H9 (cell line): ENCODE data around the gene TSPOAP1. TPM values are rescaled to one million over a fixed set of nuclear protein-coding genes. Genes with fewer than 3 reads are reported as not detected.

Experiments used
- DNase-seq: peaks from one replicate; pipeline ENCODE4 v3.0.0-alpha.2; 2017
- H2AFZ ChIP-seq: one replicate; pipeline ENCODE4 v1.6.1; 2013; ENCODE audit warnings: mild to moderate bottlenecking, low read length, control low read depth, moderate library complexity
- H2AK5ac ChIP-seq: 2 replicates; pipeline ENCODE4 v1.6.1; 2013; ENCODE audit warnings: low read length, control low read depth, mixed read lengths; ENCODE audit not compliant: insufficient read length
- H2BK120ac ChIP-seq: one replicate; pipeline ENCODE4 v1.6.1; 2013; ENCODE audit warnings: low read depth, mild to moderate bottlenecking, low read length, control low read depth, inconsistent platforms; ENCODE audit not compliant: poor library complexity, severe bottlenecking
- H2BK12ac ChIP-seq: 2 replicates; pipeline ENCODE4 v1.6.1; 2013; ENCODE audit warnings: low read length, control low read depth, mixed read lengths, low read depth; ENCODE audit not compliant: insufficient read length
- H2BK15ac ChIP-seq: 2 replicates; pipeline ENCODE4 v1.6.1; 2013; ENCODE audit warnings: low read depth, low read length, control low read depth
- H2BK20ac ChIP-seq: one replicate; pipeline ENCODE4 v1.6.1; 2013; ENCODE audit warnings: low read depth, mild to moderate bottlenecking, low read length, control low read depth, inconsistent platforms; ENCODE audit not compliant: poor library complexity, severe bottlenecking
- H2BK5ac ChIP-seq: 2 replicates; pipeline ENCODE4 v1.6.1; 2013; ENCODE audit warnings: low read length, control low read depth, mixed read lengths; ENCODE audit not compliant: insufficient read length
- H3K14ac ChIP-seq: 2 replicates; pipeline ENCODE4 v1.6.1; 2013; ENCODE audit warnings: low read length, control low read depth; ENCODE audit not compliant: insufficient read depth
- H3K18ac ChIP-seq: 2 replicates; pipeline ENCODE4 v1.6.1; 2013; ENCODE audit warnings: low read depth, mild to moderate bottlenecking, mixed read lengths, low read length, control low read depth; ENCODE audit not compliant: insufficient read length
- H3K23ac ChIP-seq: 2 replicates; pipeline ENCODE4 v1.6.1; 2013; ENCODE audit warnings: low read length, control low read depth, mixed read lengths, low read depth; ENCODE audit not compliant: insufficient read length
- H3K23me2 ChIP-seq: 2 replicates; pipeline ENCODE4 v1.6.1; 2013; ENCODE audit warnings: low read depth, mild to moderate bottlenecking, mixed read lengths, low read length, control low read depth; ENCODE audit not compliant: insufficient read length, poor library complexity, severe bottlenecking
- H3K27ac ChIP-seq: 2 replicates; pipeline ENCODE4 v1.5.1; 2013; ENCODE audit warnings: low read length, control low read depth, mixed read lengths, low read depth; ENCODE audit not compliant: insufficient read length
- H3K27me3 ChIP-seq: 2 replicates; pipeline ENCODE4 v1.6.1; 2013; ENCODE audit warnings: low read length, control low read depth, inconsistent platforms; ENCODE audit not compliant: insufficient read depth
- H3K4ac ChIP-seq: 2 replicates; pipeline ENCODE4 v1.6.1; 2013; ENCODE audit warnings: low read depth, mild to moderate bottlenecking, control low read depth, inconsistent platforms, low read length, moderate library complexity
- H3K4me1 ChIP-seq: 2 replicates; pipeline ENCODE4 v1.6.1; 2013; ENCODE audit warnings: low read length, control low read depth, inconsistent platforms; ENCODE audit not compliant: insufficient read depth
- H3K4me2 ChIP-seq: 2 replicates; pipeline ENCODE4 v1.6.1; 2013; ENCODE audit warnings: low read length, control low read depth, mixed read lengths; ENCODE audit not compliant: insufficient read length, insufficient read depth
- H3K56ac ChIP-seq: 2 replicates; pipeline ENCODE4 v1.6.1; 2013; ENCODE audit warnings: low read depth, mild to moderate bottlenecking, mixed read lengths, low read length, control low read depth; ENCODE audit not compliant: insufficient read length
- H3K79me1 ChIP-seq: 2 replicates; pipeline ENCODE4 v1.6.1; 2013; ENCODE audit warnings: low read depth, mild to moderate bottlenecking, moderate library complexity, low read length, control low read depth, inconsistent platforms; ENCODE audit not compliant: insufficient read depth, poor library complexity, severe bottlenecking
- H3K79me2 ChIP-seq: 2 replicates; pipeline ENCODE4 v1.6.1; 2013; ENCODE audit warnings: low read length, control low read depth, inconsistent platforms; ENCODE audit not compliant: insufficient read depth
- H3K9ac ChIP-seq: 2 replicates; pipeline ENCODE4 v1.6.1; 2013; ENCODE audit warnings: low read length, control low read depth, mixed read lengths; ENCODE audit not compliant: insufficient read length; ENCODE audit errors: extremely low read depth
- H3K9me3 ChIP-seq: one replicate; pipeline ENCODE4 v1.6.1; 2013; ENCODE audit warnings: low read depth, low read length, inconsistent platforms; ENCODE audit not compliant: control insufficient read depth
- H3T11ph ChIP-seq: one replicate; pipeline ENCODE4 v1.6.1; 2013; ENCODE audit warnings: mild to moderate bottlenecking, low read length, control low read depth, inconsistent platforms
- H4K20me1 ChIP-seq: one replicate; pipeline ENCODE4 v1.6.1; 2013; ENCODE audit not compliant: control insufficient read depth, insufficient read length, insufficient read depth
- H4K5ac ChIP-seq: 2 replicates; pipeline ENCODE4 v1.6.1; 2013; ENCODE audit warnings: low read depth, mild to moderate bottlenecking, mixed read lengths, low read length, control low read depth; ENCODE audit not compliant: insufficient read length
- H4K8ac ChIP-seq: replicated peaks from 2 replicates; pipeline ENCODE4 v1.6.1; 2013; ENCODE audit warnings: low read length, control low read depth, mixed read lengths, low read depth; ENCODE audit not compliant: insufficient read length
- H4K91ac ChIP-seq: 2 replicates; pipeline ENCODE4 v1.6.1; 2013; ENCODE audit warnings: low read depth, mild to moderate bottlenecking, moderate library complexity, mixed read lengths, low read length, control low read depth; ENCODE audit not compliant: insufficient read length
- H3K27ac Mint-ChIP-seq, 3 experiments: 2 replicates in 2 of 3; 3 replicates in 1 of 3; pipeline ENCODE4 v1.8.0; 2020 to 2021; ENCODE audit warnings: mixed read lengths in 3 of 3, mild to moderate bottlenecking in 1 of 3, moderate library complexity in 1 of 3
- H3K27me3 Mint-ChIP-seq: 2 replicates; pipeline ENCODE4 v1.8.0; 2021; ENCODE audit warnings: low read depth, mild to moderate bottlenecking, moderate library complexity, mixed read lengths
- H3K36me3 Mint-ChIP-seq, 3 experiments: 2 replicates in 2 of 3; 3 replicates in 1 of 3; pipeline ENCODE4 v1.8.0; 2020 to 2021; ENCODE audit warnings: low read depth in 3 of 3, mixed read lengths in 3 of 3; ENCODE audit not compliant: insufficient read depth in 1 of 3
- H3K4me1 Mint-ChIP-seq, 2 experiments: 2 replicates each; pipeline ENCODE4 v1.8.0; 2020; ENCODE audit warnings: mixed read lengths in 2 of 2
- H3K4me3 Mint-ChIP-seq, 2 experiments: 2 replicates in 1 of 2; 3 replicates in 1 of 2; pipeline ENCODE4 v1.8.0; 2020 to 2021; ENCODE audit warnings: mild to moderate bottlenecking in 2 of 2, mixed read lengths in 2 of 2, moderate library complexity in 1 of 2
- H3K9me3 Mint-ChIP-seq, 2 experiments: 2 replicates in 1 of 2; 3 replicates in 1 of 2; pipeline ENCODE4 v1.8.0; 2020; ENCODE audit warnings: mild to moderate bottlenecking in 2 of 2, mixed read lengths in 2 of 2, moderate library complexity in 1 of 2
- WGBS: extraction: QIAGEN DNeasy Blood & Tissue Kit; methylation state at CpG from one replicate; pipeline ENCODE4 v1.1.7; 2013; ENCODE audit warnings: missing lambda C conversion rate, low lambda C conversion rate, mixed read lengths; ENCODE audit not compliant: insufficient read length; ENCODE audit errors: extremely low coverage; 5-methylcytosine and 5-hydroxymethylcytosine counted together
- total RNA-seq: library from RNA; stranded (reverse); gene quantifications from 2 replicates; pipeline ENCODE4 v1.2.1, GENCODE V29; 2021
- TF ChIP-seq, protein P1 (sequence below): fragments of 200-600 bp; sonication (generic); conservative IDR thresholded peaks from 3 replicates; pipeline ENCODE4 v1.8.0; 2021; ENCODE audit warnings: antibody characterized with exemption, mild to moderate bottlenecking

Gene TSPOAP1
- total RNA-seq, 1 experiment from 2014 or later = 17.3 TPM

DNA sequence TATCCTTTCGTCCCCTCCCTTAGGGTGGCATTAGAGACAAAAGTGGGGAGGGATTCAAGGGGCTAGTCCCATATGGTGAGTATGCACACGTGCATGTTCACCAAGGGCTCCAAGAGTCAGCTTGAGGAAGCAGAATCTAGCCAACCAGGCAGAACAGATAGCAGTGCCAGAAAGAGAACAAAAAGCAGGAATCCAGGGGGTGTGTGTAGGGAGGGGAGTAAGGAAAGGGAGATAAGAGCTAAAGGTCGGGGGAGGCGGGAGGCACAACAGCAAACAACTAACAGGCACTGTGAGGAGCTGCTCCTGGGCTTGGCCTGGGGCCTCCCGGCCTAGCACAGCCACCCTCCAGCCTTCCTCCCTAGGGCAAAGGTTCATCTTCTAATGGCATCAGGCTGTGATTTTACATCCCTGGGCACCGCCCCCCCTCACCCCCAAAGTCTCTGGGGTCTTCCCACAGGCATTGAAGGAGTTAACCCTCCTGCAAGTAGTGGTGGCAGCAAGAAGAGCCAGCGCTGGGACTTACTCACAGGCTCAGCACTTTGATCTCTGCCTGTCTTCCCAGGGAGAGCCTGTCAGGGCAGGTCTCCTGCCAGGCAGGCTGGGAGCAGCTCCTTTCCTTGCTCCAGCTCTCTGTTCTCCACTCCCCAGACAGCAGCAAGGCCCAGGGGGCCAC, 35.8 kb upstream of the TSPOAP1 start:
- Histone ChIP-seq H4K5ac (no peak overlapping the region), H2BK15ac (no peak overlapping the region), H3K14ac (no peak overlapping the region), H2AFZ (no peak overlapping the region), H2BK20ac (no peak overlapping the region), H3K4me1 (no peaks in the 10 kb centered on the region; the same call in 1 of the 2 replicates), H3K23me2 (no peaks in the 10 kb centered on the region), H4K20me1 (no peaks in the 10 kb centered on the region), H4K91ac (no peak overlapping the region), H2AK5ac (no peak overlapping the region), H3T11ph (no peak overlapping the region), H3K79me1 (no peaks in the 10 kb centered on the region), H3K9ac (no peak overlapping the region), H3K27me3 (no peaks in the 10 kb centered on the region), H3K9me3 (no peaks in the 10 kb centered on the region), H3K56ac (no peak overlapping the region), H4K8ac (no peak overlapping the region), H3K27ac (no peak overlapping the region), H2BK12ac (no peak overlapping the region), H3K4me2 (no peak overlapping the region), H3K4ac (no peak overlapping the region), H2BK5ac (no peak overlapping the region), H3K23ac (no peak overlapping the region), H2BK120ac (no peak overlapping the region), H3K18ac (no peak overlapping the region), H3K79me2 (no peaks in the 10 kb centered on the region)
- H3K9me3 Mint-ChIP-seq = no peaks in the 10 kb centered on the region
- DNase-seq = no peak
- H3K36me3 Mint-ChIP-seq = no peaks in the 10 kb centered on the region; a peak in 1 of 7 replicates
- H3K27me3 Mint-ChIP-seq = peaks cover 5% of the 10 kb centered on the region
- H3K4me1 Mint-ChIP-seq = peaks cover 14 to 19% of the 10 kb centered on the region in 2 experiments
- no peak overlapping the region; a peak in 1 of 7 replicates for H3K27ac Mint-ChIP-seq
- TF ChIP-seq, protein P1, sequence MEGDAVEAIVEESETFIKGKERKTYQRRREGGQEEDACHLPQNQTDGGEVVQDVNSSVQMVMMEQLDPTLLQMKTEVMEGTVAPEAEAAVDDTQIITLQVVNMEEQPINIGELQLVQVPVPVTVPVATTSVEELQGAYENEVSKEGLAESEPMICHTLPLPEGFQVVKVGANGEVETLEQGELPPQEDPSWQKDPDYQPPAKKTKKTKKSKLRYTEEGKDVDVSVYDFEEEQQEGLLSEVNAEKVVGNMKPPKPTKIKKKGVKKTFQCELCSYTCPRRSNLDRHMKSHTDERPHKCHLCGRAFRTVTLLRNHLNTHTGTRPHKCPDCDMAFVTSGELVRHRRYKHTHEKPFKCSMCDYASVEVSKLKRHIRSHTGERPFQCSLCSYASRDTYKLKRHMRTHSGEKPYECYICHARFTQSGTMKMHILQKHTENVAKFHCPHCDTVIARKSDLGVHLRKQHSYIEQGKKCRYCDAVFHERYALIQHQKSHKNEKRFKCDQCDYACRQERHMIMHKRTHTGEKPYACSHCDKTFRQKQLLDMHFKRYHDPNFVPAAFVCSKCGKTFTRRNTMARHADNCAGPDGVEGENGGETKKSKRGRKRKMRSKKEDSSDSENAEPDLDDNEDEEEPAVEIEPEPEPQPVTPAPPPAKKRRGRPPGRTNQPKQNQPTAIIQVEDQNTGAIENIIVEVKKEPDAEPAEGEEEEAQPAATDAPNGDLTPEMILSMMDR = no peak
- H3K4me3 Mint-ChIP-seq = no peak overlapping the region
- no CpG with 5 or more reads among the region's 7 CpGs for WGBS
